Fibroblast of lung (primary cell): ENCODE data around the gene RGS8.

ENCODE experiments used
- CTCF ChIP-seq, 2 donors: IDR thresholded peaks in 1 of 2; conservative IDR thresholded peaks in 1 of 2; 1 replicate in 1 of 2; 2 replicates in 1 of 2; pipeline ENCODE4 v1.5.1; 2011 to 2012; ENCODE audit warnings: low read length in 2 of 2, control low read depth in 1 of 2, inconsistent platforms in 1 of 2, low read depth in 1 of 2, mild to moderate bottlenecking in 1 of 2
- EZH2 ChIP-seq: IDR thresholded peaks from 2 replicates; pipeline ENCODE4 v1.5.1; 2012; ENCODE audit warnings: low read length, control low read depth, mild to moderate bottlenecking; ENCODE audit errors: missing control alignments

- no peak for TF ChIP-seq CTCF (conservative IDR thresholded peaks at IDR 0.05 in 1 of 2, IDR thresholded peaks at IDR 0.05 in 1 of 2; ENCODE audit: low read depth in 1 of 2, low read length in 2 of 2)
- no peak for TF ChIP-seq EZH2
These were observed 45.1 kb downstream of the RGS8 start for GRCh38 chr1:182639330-182639729.
